Gastrocnemius medialis (tissue), 4 donors: ENCODE results near the gene NKD1. TPM values are rescaled to one million over a fixed set of nuclear protein-coding genes. Genes with fewer than 3 reads are reported as not detected.

Experiments used
- ATAC-seq, 2 donors: fragments of 150-250 bp; one replicate each; pipeline ENCODE4 v1.9.1; 2016
- DNase-seq, 2 donors: peaks; one replicate each; pipeline ENCODE4 v3.0.0-alpha.2; 2019
- H3K27ac ChIP-seq, 4 donors: fragments of 200-600 bp; sonication (generic); 1 replicate in 1 of 4; 2 replicates in 3 of 4; pipeline ENCODE4 v1.5.1; 2016 to 2018; ENCODE audit warnings: mild to moderate bottlenecking in 2 of 4, moderate library complexity in 1 of 4
- H3K27me3 ChIP-seq, 3 donors: fragments of 200-600 bp; sonication (generic) in 2 of 3; 1 replicate in 1 of 3; 2 replicates in 2 of 3; pipeline versions ENCODE4 v1.5.1 to v1.6.0; 2016 to 2019; ENCODE audit warnings: mild to moderate bottlenecking in 1 of 3, moderate library complexity in 1 of 3
- H3K36me3 ChIP-seq, 2 donors: fragments of 200-600 bp; sonication (generic) in 1 of 2; one replicate each; pipeline ENCODE4 v1.5.1; 2017 to 2018
- H3K4me1 ChIP-seq, 2 donors: fragments of 200-600 bp; sonication (generic) in 1 of 2; one replicate each; pipeline ENCODE4 v1.5.1; 2016 to 2017; ENCODE audit warnings: mild to moderate bottlenecking in 2 of 2
- H3K4me3 ChIP-seq, 4 donors: fragments of 200-600 bp; sonication (generic) in 3 of 4; 1 replicate in 1 of 4; 2 replicates in 3 of 4; pipeline ENCODE4 v1.5.1; 2016 to 2019; ENCODE audit warnings: mild to moderate bottlenecking in 2 of 4
- H3K9me3 ChIP-seq, 3 donors: fragments of 200-600 bp; sonication (generic) in 2 of 3; 1 replicate in 1 of 3; 2 replicates in 2 of 3; pipeline ENCODE4 v1.5.1; 2016 to 2019
- CTCF ChIP-seq, 5 experiments: fragments of 450-650 bp in 3 of 5; fragments of 200-600 bp in 2 of 5; sonication (generic) in 2 of 5; IDR thresholded peaks in 4 of 5; conservative IDR thresholded peaks in 1 of 5; 1 replicate in 4 of 5; 2 replicates in 1 of 5; pipeline ENCODE4 v1.5.1; 2016 to 2019; ENCODE audit warnings: antibody characterized with exemption in 5 of 5, mild to moderate bottlenecking in 3 of 5, moderate library complexity in 3 of 5
- POLR2A ChIP-seq, 2 donors: fragments of 450-650 bp; IDR thresholded peaks; one replicate each; pipeline ENCODE4 v1.6.1; 2017; ENCODE audit warnings: antibody characterized with exemption in 2 of 2, mild to moderate bottlenecking in 2 of 2, moderate library complexity in 2 of 2
- in situ Hi-C, 4 donors: fragments of 200-750 bp; cut with MboI; loops; one replicate each; pipeline versions ENCODE4 v1.15.0 to v1.8.0; 2017; ENCODE audit warnings: low sequenced_read_pairs in 4 of 4
- intact Hi-C: fragments of 100-400 bp; cut with DNase I; formaldehyde crosslinking; loops from one replicate; pipeline ENCODE4 v1.15.1; 2023; ENCODE audit warnings: low total_unique reads
- total RNA-seq, 4 donors: library from RNA; depleted of rRNA; stranded (reverse); fragments of >200 nt; gene quantifications; one replicate each; pipeline versions ENCODE4 v1.1.0 to v1.2.3, GENCODE V29; 2016

NKD1 gene
- total RNA-seq, 4 donors from 2014 or later = 0.10 to 0.75 (median 0.19) TPM

- H3K9me3 ChIP-seq = no peaks in the 10 kb centered on the region
- TF ChIP-seq CTCF (IDR thresholded peaks at IDR 0.05 in 4 of 5, conservative IDR thresholded peaks at IDR 0.05 in 1 of 5) (no peak), POLR2A (IDR thresholded peaks at IDR 0.05) (no peak)
- H3K27ac ChIP-seq = peak overlapping the region in 3 of 4 donors; percentile 85 to 87 (median 85)
- DNase-seq (peak in 1 of 2 donors; percentile 38), ATAC-seq (no peak)
- intact Hi-C loops (no loop called here), in situ Hi-C loops (loop anchor here in 1 of 4 donors (5.0 kb wide), 1 partner anchor 52 kb away; no protein-coding TSS in a partner anchor)
- H3K36me3 ChIP-seq = no peaks in the 10 kb centered on the region
- H3K4me3 ChIP-seq = no peak overlapping the region
- peaks cover 31 to 43% of the 10 kb centered on the region in 2 donors for H3K4me1 ChIP-seq
- no peaks in the 10 kb centered on the region for H3K27me3 ChIP-seq
These were observed 147.1 kb downstream of the NKD1 start for GRCh38 chr16:50695017-50696000.

- intact Hi-C loops = no loop called here
- Histone ChIP-seq H3K36me3 (no peaks in the 10 kb centered on the region), H3K27me3 (no peaks in the 10 kb centered on the region), H3K4me1 (peaks cover 37 to 46% of the 10 kb centered on the region in 2 donors), H3K4me3 (no peak overlapping the region), H3K9me3 (no peaks in the 10 kb centered on the region), H3K27ac (peak overlapping the region; percentile 81 to 87 (median 85))
- TF ChIP-seq CTCF (IDR thresholded peaks at IDR 0.05 in 4 of 5, conservative IDR thresholded peaks at IDR 0.05 in 1 of 5) (no peak), POLR2A (IDR thresholded peaks at IDR 0.05) (no peak)
- ATAC-seq (no peak), DNase-seq (no peak)
- in situ Hi-C loops = loop anchor here in 1 of 4 donors (5.0 kb wide), 1 partner anchor 51 kb away; no protein-coding TSS in a partner anchor
These were observed 147.9 kb downstream of the NKD1 start for GRCh38 chr16:50696126-50696525.

- ATAC-seq (no peak), DNase-seq (peak; percentile 55 to 74)
- Histone ChIP-seq H3K36me3 (no peaks in the 10 kb centered on the region), H3K4me1 (peaks cover 37 to 46% of the 10 kb centered on the region in 2 donors), H3K27ac (peak overlapping the region; percentile 81 to 87 (median 85)), H3K4me3 (no peak overlapping the region), H3K9me3 (no peaks in the 10 kb centered on the region), H3K27me3 (no peaks in the 10 kb centered on the region)
- TF ChIP-seq POLR2A (IDR thresholded peaks at IDR 0.05) = peak; percentile 23 to 35
- TF ChIP-seq CTCF (IDR thresholded peaks at IDR 0.05 in 4 of 5, conservative IDR thresholded peaks at IDR 0.05 in 1 of 5) = no peak
- intact Hi-C loops (no loop called here), in situ Hi-C loops (loop anchor here in 1 of 4 donors (5.0 kb wide), 1 partner anchor 51 kb away; no protein-coding TSS in a partner anchor)
These were observed 148.6 kb downstream of the NKD1 start for GRCh38 chr16:50696575-50697420.

GRCh38 chr16:50697421-50697715 is 149.2 kb downstream of the NKD1 start:
- Histone ChIP-seq H3K9me3 (no peaks in the 10 kb centered on the region), H3K4me1 (peaks cover 41 to 52% of the 10 kb centered on the region in 2 donors), H3K4me3 (peak overlapping the region in 3 of 4 donors; percentile 52 to 58 (median 53)), H3K27ac (peak overlapping the region; percentile 81 to 87 (median 85)), H3K27me3 (no peaks in the 10 kb centered on the region), H3K36me3 (no peaks in the 10 kb centered on the region)
- in situ Hi-C loops = loop anchor here in 1 of 4 donors (5.0 kb wide), 1 partner anchor 50 kb away; no protein-coding TSS in a partner anchor
- DNase-seq (peak in 1 of 2 donors; percentile 21), ATAC-seq (no peak)
- intact Hi-C loops = no loop called here
- TF ChIP-seq POLR2A (IDR thresholded peaks at IDR 0.05) = no peak
- TF ChIP-seq CTCF (IDR thresholded peaks at IDR 0.05 in 4 of 5, conservative IDR thresholded peaks at IDR 0.05 in 1 of 5) = no peak
